HG03378 (cell line): ENCODE measurements around the gene ITIH5.
A peak's percentile ranks its signal among the peaks of the same experiment; 100 is the strongest.

Experiments
- ATAC-seq: cut with Tn5 transposase; IDR thresholded peaks from one replicate; pipeline ENCODE4 v1.9.1; 2021; ENCODE audit warnings: mild to moderate bottlenecking, moderate library complexity; ENCODE audit not compliant: unreplicated experiment

ITIH5 gene

DNA sequence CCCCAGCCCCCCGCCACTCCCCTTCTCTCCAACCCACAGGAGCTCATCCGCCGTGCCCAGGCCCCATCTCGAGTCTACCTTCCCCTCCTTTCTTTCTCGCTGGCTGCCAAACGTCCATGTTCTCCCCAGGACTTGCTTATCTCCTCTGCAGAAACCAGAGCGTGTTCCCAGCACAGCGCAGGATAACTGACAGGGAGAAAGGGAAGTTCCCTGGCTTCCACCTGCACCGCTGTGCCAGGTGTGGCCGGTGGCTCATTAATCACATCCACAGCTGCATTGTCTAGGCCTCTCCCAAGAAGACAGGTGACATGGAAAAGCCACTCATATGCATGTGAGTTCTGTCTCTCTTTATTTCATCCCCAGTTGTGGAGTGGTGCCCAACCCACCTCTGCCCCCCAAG lies 113.2 kb downstream of the ITIH5 start:
- ATAC-seq = no peak

DNA sequence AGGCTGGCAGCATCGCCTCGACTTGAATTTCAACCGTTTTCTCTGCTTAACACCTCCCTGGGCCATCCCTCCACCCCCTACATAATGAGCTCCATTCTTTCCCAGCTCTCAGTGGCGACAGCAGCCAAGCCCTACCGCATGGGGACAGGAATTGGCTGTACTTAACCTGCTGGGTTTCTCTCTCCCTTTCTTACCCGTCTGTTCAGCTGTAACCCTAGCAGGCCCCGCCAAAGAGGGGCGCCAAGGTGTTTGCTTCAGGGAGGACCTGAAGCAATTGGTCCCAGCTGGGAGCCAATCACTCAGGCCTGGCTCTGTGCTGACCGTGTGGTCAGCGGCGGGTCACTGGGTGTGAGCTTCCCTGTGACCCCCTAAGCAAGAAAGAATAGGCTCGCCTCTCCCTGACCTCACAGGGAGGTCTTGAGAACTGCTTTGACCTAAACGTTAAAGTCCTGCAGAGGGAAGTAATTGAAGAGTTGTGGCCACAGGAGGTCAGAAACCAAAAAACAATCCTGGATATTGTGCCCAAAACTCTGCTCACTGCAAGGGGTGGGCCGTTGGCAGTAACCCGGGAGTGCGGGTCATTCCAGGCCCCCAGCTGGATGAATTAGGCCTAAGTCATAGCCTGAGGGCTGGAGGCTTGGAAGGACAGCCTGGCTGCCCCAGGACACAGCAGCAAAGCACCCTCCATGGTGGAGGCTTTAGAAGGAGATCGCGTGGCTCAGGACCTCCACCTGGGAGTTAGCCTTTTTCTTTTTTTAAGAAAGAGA lies 114.6 kb downstream of the ITIH5 start:
- no peak for ATAC-seq

DNA sequence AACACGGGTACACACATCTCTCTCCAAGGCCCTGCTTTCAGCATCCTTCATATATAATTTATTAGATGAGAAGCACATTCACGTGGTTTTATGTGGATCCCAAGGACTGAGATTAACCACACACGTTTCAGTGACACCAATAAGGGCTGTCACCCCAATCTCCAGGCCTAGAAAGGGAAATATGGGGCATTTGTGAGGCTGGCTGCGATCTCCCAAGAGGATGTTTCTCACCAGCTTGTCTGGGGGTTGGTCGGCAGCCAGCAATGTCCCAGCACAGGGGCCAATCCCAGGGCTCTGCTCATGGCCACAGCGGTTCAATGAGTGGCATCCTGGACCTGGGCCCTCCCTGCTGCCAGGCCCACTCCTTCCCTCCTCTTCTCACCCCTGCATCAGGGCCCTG lies 115.5 kb downstream of the ITIH5 start:
- ATAC-seq = no peak

DNA sequence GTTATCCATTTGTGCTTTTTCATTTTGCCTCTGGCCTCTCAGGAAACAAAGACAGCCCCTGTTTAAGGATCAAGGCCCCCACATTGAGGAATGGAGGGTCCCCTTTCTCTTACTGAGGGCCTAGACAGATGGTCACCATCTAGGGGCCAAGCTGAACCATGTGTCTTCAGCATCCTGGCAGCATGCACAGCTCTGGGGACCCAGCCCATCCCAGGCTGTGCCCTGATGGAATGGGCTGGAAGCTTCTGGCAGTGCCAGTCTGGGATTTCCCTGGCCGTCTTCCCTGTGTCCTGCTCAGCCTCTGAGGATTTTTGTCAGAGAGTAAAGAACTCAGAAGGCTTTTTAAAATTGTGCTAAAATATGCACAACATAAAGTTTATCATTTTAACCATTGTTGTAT lies 116.8 kb downstream of the ITIH5 start:
- ATAC-seq = no peak

DNA sequence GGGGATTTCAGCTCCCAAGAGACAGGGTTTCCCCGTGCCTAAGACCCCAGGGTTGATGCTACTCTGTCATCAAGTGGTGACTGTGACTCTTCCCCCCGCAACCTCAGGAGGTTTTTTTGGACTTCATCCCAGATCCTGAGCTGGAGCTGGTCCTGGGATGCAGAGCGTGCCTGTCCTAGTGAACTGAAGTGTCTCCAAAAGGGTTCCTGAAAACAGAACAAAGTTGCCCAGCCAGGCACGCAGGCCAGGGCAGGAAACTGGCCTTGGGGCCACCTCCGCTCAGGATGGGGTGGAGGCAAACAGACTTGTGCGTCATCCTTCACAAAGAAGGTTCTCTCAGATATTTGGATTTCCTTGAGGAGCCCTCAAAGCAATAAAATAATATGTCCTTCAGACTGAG lies 118.9 kb downstream of the ITIH5 start:
- ATAC-seq = no peak

DNA sequence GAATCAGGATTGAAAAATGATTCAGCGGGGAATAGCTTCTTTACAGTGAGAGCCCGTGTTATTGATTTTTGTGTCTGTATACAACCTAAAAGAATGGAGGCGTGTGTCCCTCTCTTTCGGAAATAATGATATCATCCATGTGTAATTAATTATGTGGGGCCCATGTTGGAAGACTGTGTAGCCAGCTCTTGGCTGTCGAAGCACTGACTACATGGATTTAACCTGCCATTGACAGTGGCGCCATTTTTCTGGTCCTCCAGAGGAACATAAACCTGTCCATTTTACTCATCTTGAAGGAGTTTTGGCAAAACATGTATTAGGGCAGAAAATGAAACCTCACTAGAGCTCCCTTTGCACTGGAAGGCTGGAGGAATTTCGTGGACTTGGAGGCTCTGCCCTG lies 119.6 kb downstream of the ITIH5 start:
- ATAC-seq = no peak

DNA sequence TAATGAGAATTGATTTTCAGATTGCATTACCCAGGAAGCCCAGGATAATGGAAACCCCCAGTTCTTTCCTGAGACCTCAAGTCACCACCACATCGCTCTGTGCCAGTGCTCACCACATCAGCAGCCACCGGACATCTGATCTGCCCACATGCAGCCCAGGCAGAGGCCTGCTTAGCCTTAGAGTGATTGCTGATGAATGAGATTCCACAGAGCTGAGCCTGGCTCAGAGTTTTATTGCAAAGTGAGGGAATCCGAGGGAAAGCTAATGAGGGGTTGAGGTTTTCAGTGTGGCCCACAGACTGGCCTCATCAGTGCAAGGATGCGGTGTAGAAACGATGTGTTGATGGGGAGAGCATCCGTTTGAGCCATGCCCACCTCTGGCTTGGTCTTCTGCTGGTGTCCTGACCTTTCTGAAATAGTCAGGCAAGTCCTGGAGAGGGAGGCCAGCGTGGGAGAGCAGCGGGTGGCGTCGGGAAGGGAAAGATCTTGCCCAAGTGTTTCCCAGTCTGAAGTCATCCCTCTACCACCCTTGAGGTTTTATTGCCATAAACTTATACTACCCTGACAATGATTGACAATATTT lies 120.3 kb downstream of the ITIH5 start:
- no peak for ATAC-seq

DNA sequence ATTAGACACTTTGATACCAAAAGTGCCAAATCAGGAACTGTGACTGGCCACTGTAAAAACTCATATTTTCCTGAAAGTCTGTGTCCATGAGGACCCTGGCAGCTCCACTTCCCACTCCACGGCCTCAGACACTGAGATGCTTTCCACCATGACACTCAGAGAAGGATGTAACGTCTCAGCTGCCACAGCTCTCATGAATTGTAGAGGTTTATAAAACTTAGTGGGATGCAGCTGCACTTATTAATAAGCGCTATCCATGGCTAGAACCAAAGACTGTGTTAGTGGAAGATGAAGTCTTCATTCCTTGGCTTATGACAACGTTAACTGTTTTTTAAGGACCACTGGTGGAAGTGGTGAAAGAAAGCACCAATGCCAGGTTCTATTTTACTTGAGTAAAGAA lies 121.0 kb downstream of the ITIH5 start:
- no peak for ATAC-seq

DNA sequence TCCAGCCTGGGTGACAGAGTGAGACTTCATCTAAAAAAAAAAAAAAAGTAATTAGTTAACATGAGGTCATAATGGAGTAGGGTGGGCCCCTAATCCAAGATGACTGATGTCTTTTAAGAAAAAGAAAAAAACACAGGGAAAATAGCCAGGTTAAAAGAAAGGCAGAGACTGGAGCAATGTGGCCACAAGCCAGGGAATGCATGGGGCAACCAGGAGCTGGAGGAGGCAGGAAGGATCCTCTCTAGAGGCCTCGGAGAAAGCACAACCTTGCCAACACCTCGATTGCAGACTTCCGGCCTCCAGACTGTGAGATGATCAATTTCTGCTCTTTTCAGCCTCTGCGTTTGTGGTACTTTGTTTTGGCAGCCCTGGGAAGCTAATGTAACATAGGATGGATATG lies 121.5 kb downstream of the ITIH5 start:
- ATAC-seq = no peak

DNA sequence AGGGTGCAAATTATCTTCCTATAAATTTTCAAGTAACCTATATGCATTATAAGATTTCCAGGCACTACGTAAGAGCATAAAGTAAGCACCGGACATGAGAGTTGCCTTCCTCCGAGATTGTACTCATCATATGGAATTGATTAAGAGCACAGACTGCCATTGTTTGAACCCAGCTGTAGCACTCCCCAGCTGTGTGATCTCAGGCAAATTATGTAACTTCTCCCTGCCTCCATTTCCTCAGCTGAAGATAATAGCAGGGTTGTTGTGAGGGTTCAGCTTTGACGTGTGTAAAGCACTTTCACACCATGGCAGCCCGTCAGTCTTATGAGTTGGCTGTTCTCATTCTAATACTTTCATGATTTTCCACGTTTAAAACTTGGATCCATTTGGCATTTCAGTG lies 122.6 kb downstream of the ITIH5 start:
- no peak for ATAC-seq

DNA sequence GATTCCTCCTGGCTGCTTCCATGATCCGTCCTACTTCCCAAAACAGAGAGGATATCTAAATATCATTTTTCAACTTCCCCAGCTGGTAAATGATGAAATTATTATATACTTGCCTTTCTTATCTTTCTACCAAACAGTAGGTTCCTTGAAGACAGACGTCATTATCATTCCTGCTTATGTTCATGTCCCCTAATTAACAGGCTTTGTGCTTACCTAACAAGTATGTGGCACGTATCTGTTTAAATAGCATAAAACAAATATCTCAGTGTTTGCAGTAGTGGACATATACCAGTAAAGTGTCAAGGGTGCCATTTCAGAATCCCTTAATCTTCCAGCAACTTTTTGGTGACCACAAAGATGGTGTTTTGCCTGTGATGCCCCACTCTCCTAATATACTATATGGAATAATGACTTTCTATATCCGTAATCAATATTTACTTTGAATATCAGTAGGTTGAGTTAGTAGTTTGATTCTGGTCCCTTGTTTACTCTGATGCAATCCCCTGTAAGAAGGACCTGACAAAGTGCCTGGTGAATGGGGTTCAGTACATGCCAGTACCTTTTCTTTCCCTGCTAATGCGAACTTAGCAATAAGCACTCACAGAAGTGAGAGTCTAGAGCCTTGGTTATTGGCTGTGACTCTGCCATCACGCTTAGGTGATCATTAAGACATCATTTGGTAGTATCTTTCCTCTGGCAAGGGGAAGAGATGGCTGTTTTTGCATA lies 124.4 kb downstream of the ITIH5 start:
- ATAC-seq = no peak

DNA sequence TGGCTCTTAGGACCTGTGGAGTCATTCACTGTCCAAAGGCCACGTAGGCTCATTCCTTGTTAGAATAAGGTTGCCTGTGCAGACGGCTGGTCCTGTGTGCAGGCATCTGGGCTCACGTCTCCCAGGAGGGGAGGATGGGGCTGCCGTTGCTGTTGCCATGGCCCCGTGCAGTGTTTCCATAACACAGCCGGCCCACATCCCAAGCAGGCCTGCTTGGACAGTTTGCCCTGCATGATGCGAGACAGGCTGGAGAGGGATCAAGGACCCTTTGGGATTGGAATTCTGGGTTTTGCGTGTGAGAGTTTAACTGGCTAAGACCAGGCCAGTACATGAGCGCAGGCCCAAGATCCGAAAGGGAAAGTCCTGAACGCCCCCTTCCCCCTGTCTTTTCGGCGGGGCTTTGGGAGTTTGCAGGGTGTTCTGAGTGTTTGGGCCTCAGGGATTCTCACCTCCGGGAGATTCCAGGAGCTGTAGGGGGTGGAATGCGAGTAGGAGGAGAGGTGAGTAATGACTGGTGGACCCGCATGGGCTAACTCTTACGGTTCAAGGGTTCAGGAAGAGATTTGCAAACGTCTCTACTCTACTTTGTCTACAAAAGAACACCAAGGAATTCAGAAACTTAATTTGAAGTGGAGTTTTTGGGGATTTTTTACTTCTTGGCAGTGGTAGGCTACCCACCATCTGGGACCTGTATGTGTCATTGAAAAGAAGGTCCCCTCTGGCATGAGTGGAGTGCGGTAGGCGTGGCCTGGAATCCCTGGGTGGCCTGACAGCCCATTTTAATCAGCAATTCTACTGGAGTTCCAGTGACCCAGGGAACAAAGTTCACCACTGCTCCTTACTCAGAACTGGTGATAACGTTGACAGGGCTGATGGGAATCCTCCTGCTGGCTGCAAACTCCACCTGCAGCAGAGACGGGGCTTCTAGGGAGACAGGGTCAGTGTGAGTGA lies 125.4 kb downstream of the ITIH5 start:
- ATAC-seq = no peak

DNA sequence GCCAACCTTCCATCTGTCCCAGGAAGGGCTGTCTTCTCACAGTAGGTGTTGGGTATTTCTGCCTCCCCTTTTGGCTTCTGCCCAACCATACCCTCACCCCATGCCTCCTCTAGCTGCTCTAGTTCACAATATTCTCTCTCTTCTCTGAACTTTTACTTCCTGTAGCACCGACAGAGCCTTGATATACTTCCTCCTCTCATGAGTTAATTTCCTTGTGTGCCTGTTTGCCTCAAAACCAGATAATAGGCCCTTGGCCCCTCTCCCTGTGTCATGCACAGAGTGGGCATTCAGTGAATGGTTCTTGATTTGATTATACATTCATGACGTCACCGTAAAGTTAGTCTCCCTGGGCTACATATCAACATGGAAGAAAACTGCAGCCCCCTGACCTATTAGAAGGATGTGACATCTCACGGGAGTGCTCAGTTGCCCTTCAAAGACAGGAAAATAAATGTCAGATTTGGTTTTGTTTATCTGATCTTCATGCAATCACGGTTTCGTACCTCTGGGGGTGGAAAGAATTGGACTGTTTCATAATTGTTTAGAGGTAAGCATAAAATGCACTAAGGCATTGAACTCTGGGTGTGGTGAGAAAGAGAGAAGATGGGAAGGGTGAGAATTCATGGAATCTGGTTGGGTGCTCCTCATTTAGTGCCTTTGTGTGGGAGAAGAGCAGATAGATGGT lies 127.7 kb downstream of the ITIH5 start:
- no peak for ATAC-seq

DNA sequence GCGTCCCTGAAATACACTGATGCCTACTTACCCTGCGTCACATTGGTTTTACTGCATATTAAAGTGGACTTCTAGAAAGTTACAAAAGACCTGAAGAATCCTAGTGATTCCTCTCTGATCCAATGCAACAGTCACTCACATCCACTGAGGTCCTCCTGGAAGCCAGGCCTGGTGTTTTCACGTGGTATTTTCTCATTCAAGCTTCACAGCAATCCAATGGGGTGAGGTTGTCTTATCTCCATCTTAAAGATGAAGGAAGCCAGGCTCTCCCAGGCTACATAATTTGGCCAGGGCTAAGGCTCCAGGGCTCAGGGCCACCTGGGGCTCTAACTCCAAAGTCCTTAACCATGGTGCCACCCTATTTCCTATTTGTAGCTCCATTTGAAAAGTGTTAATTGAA lies 129.6 kb downstream of the ITIH5 start:
- no peak for ATAC-seq

DNA sequence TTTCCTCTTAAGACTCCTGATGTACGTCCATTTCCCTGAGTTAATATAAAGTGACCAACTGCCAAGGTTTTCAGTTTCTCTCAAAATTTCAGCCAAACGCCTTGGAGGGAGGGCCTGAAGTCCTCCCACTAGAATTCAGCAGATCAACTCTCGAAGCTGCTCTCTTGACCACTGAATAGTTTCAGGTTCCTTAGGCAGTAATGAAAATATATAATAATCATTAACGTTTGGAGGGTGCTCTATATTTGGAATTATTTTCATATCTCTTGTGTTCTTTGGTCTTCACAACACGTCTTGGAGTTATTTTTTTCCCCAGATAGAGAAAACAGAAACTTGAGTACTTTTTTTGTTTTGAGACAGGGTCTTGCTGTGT lies 132.3 kb downstream of the ITIH5 start:
- peak; percentile 84 for ATAC-seq

DNA sequence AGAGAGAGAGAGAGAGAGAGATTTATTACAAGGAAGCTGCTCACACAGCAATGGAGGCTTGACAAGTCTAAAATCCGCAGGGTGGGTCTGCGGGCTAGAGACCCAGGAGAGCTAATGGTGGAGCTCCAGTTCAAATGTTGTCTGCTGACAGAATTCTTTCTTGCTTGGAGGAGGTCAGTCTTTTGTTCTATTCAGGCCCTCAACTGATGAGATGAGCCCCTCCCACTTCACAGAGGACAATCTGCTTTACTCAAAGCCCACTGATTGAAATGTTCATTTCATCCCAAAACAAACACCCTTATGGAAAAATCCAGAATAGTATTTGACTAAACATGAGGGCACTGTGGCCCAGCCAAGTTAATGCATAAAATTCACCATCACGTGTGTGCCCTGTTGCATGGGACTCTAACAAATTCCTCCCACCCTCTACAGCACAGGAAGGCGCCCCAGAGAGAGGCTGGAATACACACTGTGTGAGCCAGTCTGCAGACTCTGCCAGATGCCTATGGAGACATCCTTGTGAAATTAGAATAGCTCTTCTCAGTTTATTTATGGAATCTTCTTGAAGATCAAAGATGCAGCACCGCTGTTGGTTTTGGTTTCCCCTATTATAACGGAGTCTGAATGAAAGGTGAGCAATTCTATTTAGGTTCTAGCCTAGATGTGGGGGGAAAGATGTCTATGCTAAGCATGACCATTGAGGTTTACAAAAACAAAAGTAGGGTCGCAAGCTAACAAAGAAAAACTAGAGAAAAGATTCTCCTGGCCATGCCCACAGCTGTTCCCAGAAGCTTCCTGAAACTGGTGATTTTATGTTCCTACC lies 132.9 kb downstream of the ITIH5 start:
- peak; percentile 20 for ATAC-seq

DNA sequence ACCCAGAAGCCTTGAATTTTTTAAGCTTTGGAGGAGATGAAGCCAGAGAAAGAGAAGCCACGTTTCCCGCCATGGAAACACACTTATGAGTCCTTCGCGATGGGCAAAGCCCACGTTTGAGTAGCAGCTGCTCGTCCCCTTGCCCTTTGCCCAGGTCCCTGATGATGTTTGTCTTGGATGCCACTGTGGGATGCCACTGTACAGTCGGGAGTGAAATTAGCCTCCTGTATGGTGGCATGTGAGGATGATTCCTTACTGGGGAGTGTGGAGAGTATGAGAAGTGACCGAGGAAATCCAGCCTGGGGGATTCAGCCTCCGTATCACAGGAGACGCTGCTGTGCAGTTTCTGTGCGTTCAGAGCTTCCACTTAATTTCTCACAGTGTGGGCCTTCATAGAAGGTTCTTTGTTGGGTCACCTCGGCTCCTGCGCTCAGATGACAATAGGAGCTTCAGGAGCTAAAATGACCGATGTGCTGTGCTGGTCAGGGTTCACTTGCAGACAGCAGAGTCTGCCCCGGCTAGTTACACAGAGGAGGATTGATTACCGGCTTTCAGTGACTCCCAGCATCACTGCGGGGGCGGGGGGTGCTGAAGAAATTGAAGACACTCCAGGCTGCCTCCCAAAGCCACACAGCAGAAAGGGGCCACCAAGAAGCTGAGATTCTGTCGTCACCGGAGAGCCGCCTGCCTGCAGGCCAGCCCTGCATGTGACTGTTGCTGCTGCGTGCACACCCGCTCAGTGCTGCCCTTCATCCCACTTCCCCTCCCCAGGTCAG lies 133.9 kb downstream of the ITIH5 start:
- no peak for ATAC-seq

DNA sequence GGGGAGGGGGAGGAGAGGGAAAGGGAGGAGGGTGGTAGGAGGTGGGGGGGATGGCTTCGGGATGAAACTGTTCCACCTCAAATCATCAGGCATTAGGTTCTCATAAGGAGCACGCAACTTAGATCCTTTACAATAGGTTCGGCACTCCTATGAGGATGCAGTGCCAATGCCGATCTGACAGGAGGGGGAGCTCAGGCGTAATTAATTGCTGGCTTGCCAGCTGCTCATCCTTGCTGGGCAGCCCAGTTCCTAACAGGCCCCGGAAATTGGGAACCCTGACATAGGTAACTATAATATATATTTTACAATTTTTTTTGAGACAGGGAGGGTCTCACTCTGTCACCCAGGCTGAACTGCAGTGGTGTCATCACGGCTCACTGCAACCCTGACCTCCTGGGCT lies 137.1 kb downstream of the ITIH5 start:
- ATAC-seq = no peak

DNA sequence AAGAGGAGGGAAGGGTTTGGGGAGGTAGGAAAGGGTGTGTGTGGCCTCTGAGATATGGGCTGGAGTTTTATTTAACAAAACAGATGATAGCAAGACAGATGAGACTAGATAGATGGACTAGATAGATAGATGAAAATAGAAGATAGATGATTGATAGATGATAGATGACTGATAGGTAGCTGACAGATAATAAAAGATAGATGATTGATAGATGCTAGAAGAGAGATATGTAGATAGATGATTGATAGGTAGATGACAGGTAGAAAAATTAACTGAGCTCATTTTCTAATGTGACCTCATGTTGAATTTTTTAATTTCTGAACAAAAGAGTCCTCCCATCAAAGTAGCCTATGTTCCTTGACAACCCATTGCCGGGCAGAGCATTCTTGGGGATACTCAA lies 139.3 kb downstream of the ITIH5 start:
- ATAC-seq = no peak
